HG03378 (cell line): Measurements from ENCODE around the gene CDKN2B.
A peak's percentile ranks its signal among the peaks of the same experiment; 100 is the strongest.

ENCODE experiments used
- ATAC-seq: cut with Tn5 transposase; IDR thresholded peaks from one replicate; pipeline ENCODE4 v1.9.1; 2021; ENCODE audit warnings: mild to moderate bottlenecking, moderate library complexity; ENCODE audit not compliant: unreplicated experiment

Gene CDKN2B

GRCh38 chr9:22035591-22036011 lies 26.5 kb upstream of the CDKN2B start:
- ATAC-seq = no peak

- no peak for ATAC-seq
These were observed 24.0 kb upstream of the CDKN2B start for GRCh38 chr9:22033012-22033630.

- ATAC-seq = no peak
These were observed 22.7 kb upstream of the CDKN2B start for GRCh38 chr9:22031655-22032411.

GRCh38 chr9:22030101-22030598 lies 21.0 kb upstream of the CDKN2B start:
- peak; percentile 88 for ATAC-seq

- no peak for ATAC-seq
These were observed 20.1 kb upstream of the CDKN2B start for GRCh38 chr9:22029231-22029630.

GRCh38 chr9:22028394-22028793 lies 19.3 kb upstream of the CDKN2B start:
- no peak for ATAC-seq

- no peak for ATAC-seq
These were observed 17.6 kb upstream of the CDKN2B start for GRCh38 chr9:22026696-22027095.

GRCh38 chr9:22022396-22022795 lies 13.3 kb upstream of the CDKN2B start:
- no peak for ATAC-seq

- ATAC-seq = no peak
These were observed 1.9 kb upstream of the CDKN2B start for GRCh38 chr9:22010866-22011625.

- peak; percentile 44 for ATAC-seq
These were observed 382 bp upstream of the CDKN2B start for GRCh38 chr9:22009506-22009867.

GRCh38 chr9:22008384-22008716 lies 755 bp downstream of the CDKN2B start:
- no peak for ATAC-seq

GRCh38 chr9:22005702-22006606 lies 3.2 kb downstream of the CDKN2B start:
- no peak for ATAC-seq

- no peak for ATAC-seq
These were observed 3.9 kb downstream of the CDKN2B start for GRCh38 chr9:22005021-22005701.

- no peak for ATAC-seq
These were observed 7.1 kb downstream of the CDKN2B start for GRCh38 chr9:22002038-22002437.

- no peak for ATAC-seq
These were observed 11.1 kb downstream of the CDKN2B start for GRCh38 chr9:21998026-21998425.

GRCh38 chr9:21997480-21997879 lies 11.6 kb downstream of the CDKN2B start:
- ATAC-seq = no peak

- ATAC-seq = no peak
These were observed 12.2 kb downstream of the CDKN2B start for GRCh38 chr9:21996858-21997257.

GRCh38 chr9:21996438-21996837 lies 12.7 kb downstream of the CDKN2B start:
- no peak for ATAC-seq

- no peak for ATAC-seq
These were observed 13.3 kb downstream of the CDKN2B start for GRCh38 chr9:21995666-21996398.
